ENCODE measurements around the gene KL. TPM values are rescaled to one million over a fixed set of nuclear protein-coding genes. Genes with fewer than 3 reads are reported as not detected.

Gene KL
- total RNA-seq, 2 experiments from 2014 or later: 0.35 to 0.37 TPM

DNA sequence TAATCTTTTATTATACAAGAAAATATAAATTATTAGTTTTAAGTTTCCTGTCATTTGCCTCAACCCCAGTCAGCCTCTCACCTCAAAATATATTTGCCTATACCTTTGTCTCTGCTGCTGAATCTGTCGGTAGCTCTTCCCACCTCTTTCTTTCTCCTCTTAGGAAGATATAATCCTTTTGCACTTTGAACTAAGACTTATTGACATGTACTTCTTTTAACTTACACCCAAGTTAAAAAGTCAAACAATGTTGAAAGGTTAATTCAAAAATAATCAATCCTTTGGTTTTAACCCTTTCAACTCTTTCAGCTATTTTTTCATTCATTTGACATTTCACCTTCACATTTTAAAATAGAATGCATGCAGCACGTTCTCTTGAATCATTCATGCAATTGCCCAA, 9.0 kb upstream of the KL start:
- Mint-ChIP-seq H3K27ac (no peak overlapping the region), H3K9me3 (ENCODE audit: low read depth) (peaks cover 11% of the 10 kb centered on the region), H3K36me3 (ENCODE audit: low read depth) (peaks cover 3% of the 10 kb centered on the region), H3K4me1 (no peaks in the 10 kb centered on the region), H3K27me3 (peaks cover 41% of the 10 kb centered on the region), H3K4me3 (no peak overlapping the region)
- ChIA-PET CTCF (interaction anchor here (0.6 kb wide), 1 partner anchor 249 kb away, joined by 4 read pairs; no protein-coding TSS in a partner anchor), POLR2A (no interaction called here)
- intact Hi-C loops (cut with DNase I, micrococcal nuclease): no loop called here
- DNase-seq: no peak
- no peak for ATAC-seq

GRCh38 chr13:33007950-33008349, 8.3 kb upstream of the KL start:
- no peak for ATAC-seq

GRCh38 chr13:33008946-33009722, 7.1 kb upstream of the KL start:
- no peak overlapping the region for H3K4me3 Mint-ChIP-seq
- no peak overlapping the region for H3K27ac Mint-ChIP-seq
- ChIA-PET CTCF (interaction anchor here (0.7 to 1.0 kb wide), 2 partner anchors 359 to 948 kb away, joined by 3 read pairs; no protein-coding TSS in a partner anchor), POLR2A (no interaction called here)
- no peak for DNase-seq
- intact Hi-C loops (cut with DNase I, micrococcal nuclease): no loop called here
- H3K27me3 Mint-ChIP-seq: peaks cover 44% of the 10 kb centered on the region
- ATAC-seq: no peak
- no peaks in the 10 kb centered on the region for H3K4me1 Mint-ChIP-seq
- peaks cover 3% of the 10 kb centered on the region for H3K36me3 Mint-ChIP-seq (ENCODE audit: low read depth)
- peaks cover 11% of the 10 kb centered on the region for H3K9me3 Mint-ChIP-seq (ENCODE audit: low read depth)

More at GRCh38 chr13:33007950-33008349, 8.3 kb upstream of the KL start:
- H3K27me3 Mint-ChIP-seq: peaks cover 41% of the 10 kb centered on the region
- ChIA-PET POLR2A (no interaction called here), CTCF (no interaction called here)
- peaks cover 11% of the 10 kb centered on the region for H3K9me3 Mint-ChIP-seq (ENCODE audit: low read depth)
- H3K4me3 Mint-ChIP-seq: no peak overlapping the region
- DNase-seq: no peak
- no peaks in the 10 kb centered on the region for H3K4me1 Mint-ChIP-seq
- H3K27ac Mint-ChIP-seq: no peak overlapping the region
- H3K36me3 Mint-ChIP-seq (ENCODE audit: low read depth): peaks cover 3% of the 10 kb centered on the region
- intact Hi-C loops (cut with DNase I, micrococcal nuclease): no loop called here

GRCh38 chr13:33011828-33012470, 4.3 kb upstream of the KL start:
- Mint-ChIP-seq H3K4me3 (no peak overlapping the region), H3K27ac (no peak overlapping the region), H3K9me3 (ENCODE audit: low read depth) (peaks cover 11% of the 10 kb centered on the region), H3K27me3 (peaks cover 54% of the 10 kb centered on the region), H3K4me1 (peaks cover 5% of the 10 kb centered on the region), H3K36me3 (ENCODE audit: low read depth) (peaks cover 3% of the 10 kb centered on the region)
- intact Hi-C loops (cut with DNase I, micrococcal nuclease): loop anchor here in 1 of 2 experiments (10.0 kb wide), 1 partner anchor 357 kb away; no protein-coding TSS in a partner anchor
- ATAC-seq: no peak
- DNase-seq: no peak
- ChIA-PET CTCF (interaction anchor here (0.7 kb wide), 1 partner anchor 19 kb away, joined by 3 read pairs; no protein-coding TSS in a partner anchor), POLR2A (no interaction called here)

DNA sequence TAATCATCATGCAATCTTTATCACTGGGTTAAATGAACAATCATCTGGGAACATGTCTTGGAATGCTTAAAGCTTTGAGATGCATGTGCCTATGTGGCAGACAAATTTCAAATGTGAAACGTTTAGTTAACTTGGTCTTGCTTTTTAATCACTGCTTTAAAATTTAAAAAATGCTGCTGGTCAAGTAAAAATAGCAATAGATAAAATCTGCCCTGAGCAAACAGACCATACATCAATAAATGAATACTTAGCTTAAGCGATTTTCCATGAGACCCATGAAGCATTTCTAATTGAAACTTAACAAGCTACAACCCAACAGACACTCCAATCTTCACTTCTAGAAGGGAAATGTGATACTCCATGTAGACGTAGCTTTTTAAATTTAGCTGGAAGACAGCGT, 1.9 kb upstream of the KL start:
- no peak for ATAC-seq
- Mint-ChIP-seq H3K4me3 (no peak overlapping the region), H3K4me1 (peaks cover 9% of the 10 kb centered on the region), H3K27ac (no peak overlapping the region), H3K27me3 (peaks cover 57% of the 10 kb centered on the region), H3K36me3 (ENCODE audit: low read depth) (no peaks in the 10 kb centered on the region), H3K9me3 (ENCODE audit: low read depth) (peaks cover 2% of the 10 kb centered on the region)
- no peak for DNase-seq
- intact Hi-C loops (cut with DNase I, micrococcal nuclease): loop anchor here in 1 of 2 experiments (10.0 kb wide), 1 partner anchor 359 kb away; no protein-coding TSS in a partner anchor
- POLR2A ChIA-PET: no interaction called here
- CTCF ChIA-PET: no interaction called here

- no peak overlapping the region for H3K27ac Mint-ChIP-seq
- CTCF ChIA-PET: no interaction called here
- intact Hi-C loops (cut with DNase I, micrococcal nuclease): loop anchor here (5.0 to 10.0 kb wide), 4 partner anchors 278 to 428 kb away; partner anchors contain the start of gene PDS5B (in 1 of the 2)
- POLR2A ChIA-PET: no interaction called here
- DNase-seq (no peak), ATAC-seq (no peak)
- peaks cover 9% of the 10 kb centered on the region for H3K4me1 Mint-ChIP-seq
- no peaks in the 10 kb centered on the region for H3K36me3 Mint-ChIP-seq (ENCODE audit: low read depth)
- no peaks in the 10 kb centered on the region for H3K9me3 Mint-ChIP-seq (ENCODE audit: low read depth)
- H3K27me3 Mint-ChIP-seq: peaks cover 59% of the 10 kb centered on the region
- peak overlapping the region; percentile 51 for H3K4me3 Mint-ChIP-seq
Observed at GRCh38 chr13:33015241-33015668, 968 bp upstream of the KL start.

DNA sequence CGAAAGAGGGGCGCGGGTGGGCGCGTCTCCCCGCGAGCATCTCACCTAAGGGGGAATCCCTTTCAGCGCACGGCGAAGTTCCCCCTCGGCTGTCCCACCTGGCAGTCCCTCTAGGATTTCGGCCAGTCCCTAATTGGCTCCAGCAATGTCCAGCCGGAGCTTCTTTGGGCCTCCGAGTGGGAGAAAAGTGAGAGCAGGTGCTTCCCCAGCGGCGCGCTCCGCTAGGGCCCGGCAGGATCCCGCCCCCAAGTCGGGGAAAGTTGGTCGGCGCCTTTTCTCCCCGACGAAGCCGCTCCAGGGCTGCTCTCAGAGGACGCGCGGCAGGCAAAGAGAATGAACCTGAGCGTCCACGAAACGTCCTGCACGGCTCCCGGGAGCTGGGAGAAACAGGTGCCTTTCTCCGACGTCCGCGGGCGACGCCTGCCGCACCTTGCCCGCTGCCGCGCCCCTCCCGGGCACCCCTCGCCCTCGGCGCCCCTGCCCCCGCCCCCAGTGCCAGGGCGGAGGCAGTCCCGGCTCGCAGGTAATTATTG, 366 bp upstream of the KL start:
- peak overlapping the region; percentile 51 for H3K4me3 Mint-ChIP-seq
- H3K27ac Mint-ChIP-seq: no peak overlapping the region
- intact Hi-C loops (cut with DNase I, micrococcal nuclease): loop anchor here (1.0 to 10.0 kb wide), 5 partner anchors 279 to 526 kb away; partner anchors contain the start of gene PDS5B (in 1 of the 2)
- ATAC-seq (no peak), DNase-seq (peak; percentile 41)
- CTCF ChIA-PET: no interaction called here
- H3K4me1 Mint-ChIP-seq: peaks cover 9% of the 10 kb centered on the region
- POLR2A ChIA-PET: no interaction called here
- H3K9me3 Mint-ChIP-seq (ENCODE audit: low read depth): no peaks in the 10 kb centered on the region
- peaks cover 59% of the 10 kb centered on the region for H3K27me3 Mint-ChIP-seq
- no peaks in the 10 kb centered on the region for H3K36me3 Mint-ChIP-seq (ENCODE audit: low read depth)

DNA sequence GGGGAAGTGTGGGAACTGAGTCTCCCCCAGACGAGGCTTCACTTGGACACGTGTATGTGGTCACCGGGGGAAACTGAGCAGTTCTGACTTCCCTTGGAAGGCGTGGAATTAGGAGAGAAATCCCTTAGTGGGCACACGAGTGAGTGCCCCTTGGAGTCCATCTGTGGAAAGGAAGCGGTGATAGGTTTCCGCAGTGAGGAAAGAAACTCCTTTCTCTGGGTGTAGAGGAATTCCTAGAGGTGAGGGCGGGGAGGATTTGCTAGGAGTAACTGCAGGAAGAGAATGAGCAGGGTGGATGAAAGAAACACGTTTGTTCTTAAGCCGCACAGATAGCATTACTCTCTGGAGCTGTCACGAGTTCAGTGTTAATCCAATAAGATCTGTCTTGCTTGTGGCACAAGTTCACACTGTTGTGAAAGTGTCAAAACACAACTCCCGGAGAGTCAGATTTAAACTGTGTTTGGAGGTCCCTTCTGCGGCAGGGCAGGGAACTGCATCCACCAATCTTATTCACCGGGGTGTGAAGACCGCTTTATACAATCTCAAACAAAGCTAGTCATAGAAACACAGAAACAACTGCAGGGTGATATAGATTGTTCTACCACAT, 1.2 kb downstream of the KL start:
- peaks cover 9% of the 10 kb centered on the region for H3K4me1 Mint-ChIP-seq
- no peaks in the 10 kb centered on the region for H3K9me3 Mint-ChIP-seq (ENCODE audit: low read depth)
- POLR2A ChIA-PET: no interaction called here
- H3K4me3 Mint-ChIP-seq: peak overlapping the region; percentile 52
- ATAC-seq (peak; percentile 98), DNase-seq (peak; percentile 74)
- intact Hi-C loops (cut with DNase I, micrococcal nuclease): loop anchor here (1.0 to 10.0 kb wide), 6 partner anchors 100 to 431 kb away; partner anchors contain the start of gene PDS5B (in 2 of the 2)
- H3K36me3 Mint-ChIP-seq (ENCODE audit: low read depth): no peaks in the 10 kb centered on the region
- CTCF ChIA-PET: interaction anchor here (0.7 to 1.4 kb wide), 6 partner anchors 16 to 437 kb away, joined by 3 to 5 read pairs (median 4); no protein-coding TSS in a partner anchor
- H3K27me3 Mint-ChIP-seq: peaks cover 56% of the 10 kb centered on the region
- H3K27ac Mint-ChIP-seq: no peak overlapping the region

GRCh38 chr13:33018886-33019285, 2.7 kb downstream of the KL start:
- no peak for ATAC-seq
- Mint-ChIP-seq H3K4me3 (no peak overlapping the region), H3K4me1 (peaks cover 9% of the 10 kb centered on the region), H3K27me3 (peaks cover 53% of the 10 kb centered on the region), H3K27ac (no peak overlapping the region), H3K36me3 (ENCODE audit: low read depth) (no peaks in the 10 kb centered on the region), H3K9me3 (ENCODE audit: low read depth) (no peaks in the 10 kb centered on the region)
- DNase-seq: no peak
- CTCF ChIA-PET: interaction anchor here (1.1 kb wide), 1 partner anchor 89 kb away, joined by 3 read pairs; no protein-coding TSS in a partner anchor
- POLR2A ChIA-PET: no interaction called here
- intact Hi-C loops (cut with DNase I, micrococcal nuclease): loop anchor here (5.0 to 10.0 kb wide), 4 partner anchors 282 to 432 kb away; partner anchors contain the start of gene PDS5B (in 1 of the 2)

GRCh38 chr13:33022986-33023385, 6.8 kb downstream of the KL start:
- ATAC-seq (no peak), DNase-seq (no peak)
- intact Hi-C loops (cut with DNase I, micrococcal nuclease): no loop called here

DNA sequence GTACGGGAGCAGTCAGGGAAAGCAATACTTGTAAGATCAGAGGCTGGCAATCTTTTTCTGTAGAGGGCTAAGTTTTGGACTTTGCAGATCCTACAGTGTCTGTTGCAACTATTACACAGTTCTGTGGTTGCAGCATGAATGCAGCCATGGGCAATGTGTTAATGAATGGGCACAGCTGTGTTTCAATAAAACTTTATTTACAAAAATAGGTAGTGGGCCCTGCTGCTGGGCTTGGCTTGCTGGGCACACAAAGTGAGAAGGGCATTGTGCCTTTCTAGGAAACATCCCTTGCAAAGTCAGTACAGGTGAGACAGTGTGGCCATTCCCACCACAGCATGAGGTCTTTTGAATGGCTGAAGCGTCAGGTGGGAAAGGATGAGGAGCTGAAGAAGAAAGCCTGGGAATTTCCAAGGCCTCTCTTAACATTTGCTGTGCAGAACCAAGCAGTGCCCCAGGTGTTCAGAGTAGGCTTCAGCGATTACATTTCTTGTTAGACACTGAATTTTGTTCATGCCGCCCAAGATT, 9.1 kb downstream of the KL start:
- intact Hi-C loops (cut with DNase I, micrococcal nuclease): no loop called here

More at GRCh38 chr13:33022986-33023385, 6.8 kb downstream of the KL start:
- Mint-ChIP-seq H3K27me3 (peaks cover 40% of the 10 kb centered on the region), H3K4me1 (no peaks in the 10 kb centered on the region), H3K36me3 (ENCODE audit: low read depth) (no peaks in the 10 kb centered on the region), H3K9me3 (ENCODE audit: low read depth) (no peaks in the 10 kb centered on the region), H3K27ac (no peak overlapping the region), H3K4me3 (no peak overlapping the region)
- CTCF ChIA-PET: no interaction called here
- POLR2A ChIA-PET: no interaction called here

More for the DNA sequence above, 9.1 kb downstream of the KL start:
- Mint-ChIP-seq H3K4me3 (no peak overlapping the region), H3K4me1 (no peaks in the 10 kb centered on the region), H3K27me3 (peaks cover 26% of the 10 kb centered on the region), H3K36me3 (ENCODE audit: low read depth) (no peaks in the 10 kb centered on the region), H3K9me3 (ENCODE audit: low read depth) (no peaks in the 10 kb centered on the region), H3K27ac (no peak overlapping the region)
- CTCF ChIA-PET: interaction anchor here (1.7 kb wide), 1 partner anchor 699 kb away, joined by 5 read pairs; no protein-coding TSS in a partner anchor
- POLR2A ChIA-PET: no interaction called here
- DNase-seq (no peak), ATAC-seq (no peak)

All from activated CD4-positive, alpha-beta T cell treated with anti-CD3 and anti-CD28 coated beads for 36 hours (primary cell).